ENCODE results near the gene GALNTL6. TPM values are rescaled to one million over a fixed set of nuclear protein-coding genes. Genes with fewer than 3 reads are reported as not detected.

The GALNTL6 gene
- total RNA-seq, 1 experiment from 2014 or later, result not detected

- H3K27me3 Mint-ChIP-seq (ENCODE audit: insufficient read depth, unreplicated experiment), result peaks cover 83% of the 10 kb centered on the region
- no peak overlapping the region for H3K27ac Mint-ChIP-seq (ENCODE audit: low read depth, unreplicated experiment)
- no peaks in the 10 kb centered on the region for H3K36me3 Mint-ChIP-seq (ENCODE audit: insufficient read depth, unreplicated experiment)
- BruUV-seq (replicated peaks), result no TSS peak
- POLR2A ChIA-PET, result interaction anchor here (0.8 kb wide), 1 partner anchor 14 kb away, joined by 7 read pairs; no protein-coding TSS in a partner anchor
- no peaks in the 10 kb centered on the region for H3K4me1 Mint-ChIP-seq (ENCODE audit: insufficient read depth, unreplicated experiment)
- H3K9me3 Mint-ChIP-seq (ENCODE audit: unreplicated experiment), result no peaks in the 10 kb centered on the region
- H3K4me3 Mint-ChIP-seq (ENCODE audit: unreplicated experiment), result no peak overlapping the region
- intact Hi-C loops (cut with micrococcal nuclease), result no loop called here
- CTCF ChIA-PET, result interaction anchor here (0.7 to 1.6 kb wide), 4 partner anchors 40 to 1892 kb away, joined by 3 to 4 read pairs (median 3); no protein-coding TSS in a partner anchor
- no peak for TF ChIP-seq CTCF (IDR thresholded peaks at IDR 0.05; ENCODE audit: unreplicated experiment)
- no peak for DNase-seq (ENCODE audit: unreplicated experiment)
Observed at GRCh38 chr4:172152284-172152683, 339.1 kb downstream of the GALNTL6 start.

- ChIA-PET CTCF (interaction anchor here (1.6 kb wide), 1 partner anchor 1894 kb away, joined by 4 read pairs; no protein-coding TSS in a partner anchor), POLR2A (no interaction called here)
- no peaks in the 10 kb centered on the region for H3K36me3 Mint-ChIP-seq (ENCODE audit: insufficient read depth, unreplicated experiment)
- TF ChIP-seq CTCF (IDR thresholded peaks at IDR 0.05; ENCODE audit: unreplicated experiment), result no peak
- H3K27ac Mint-ChIP-seq (ENCODE audit: low read depth, unreplicated experiment), result no peak overlapping the region
- no peak overlapping the region for H3K4me3 Mint-ChIP-seq (ENCODE audit: unreplicated experiment)
- intact Hi-C loops (cut with micrococcal nuclease), result no loop called here
- DNase-seq (ENCODE audit: unreplicated experiment), result no peak
- H3K27me3 Mint-ChIP-seq (ENCODE audit: insufficient read depth, unreplicated experiment), result peaks cover 76% of the 10 kb centered on the region
- no peaks in the 10 kb centered on the region for H3K4me1 Mint-ChIP-seq (ENCODE audit: insufficient read depth, unreplicated experiment)
- BruUV-seq (replicated peaks), result no TSS peak
- no peaks in the 10 kb centered on the region for H3K9me3 Mint-ChIP-seq (ENCODE audit: unreplicated experiment)
Observed at GRCh38 chr4:172153719-172154118, 340.5 kb downstream of the GALNTL6 start.

GRCh38 chr4:172155838-172156345 lies 342.7 kb downstream of the GALNTL6 start:
- no TSS peak for BruUV-seq (replicated peaks)
- POLR2A ChIA-PET, result no interaction called here
- no peak overlapping the region for H3K27ac Mint-ChIP-seq (ENCODE audit: low read depth, unreplicated experiment)

GRCh38 chr4:172157946-172158345 lies 344.7 kb downstream of the GALNTL6 start:
- CTCF ChIA-PET, result interaction anchor here (0.7 to 1.3 kb wide), 2 partner anchors 14 to 48 kb away, joined by 3 read pairs; no protein-coding TSS in a partner anchor
- TF ChIP-seq CTCF (IDR thresholded peaks at IDR 0.05; ENCODE audit: unreplicated experiment), result no peak
- Mint-ChIP-seq H3K27me3 (ENCODE audit: insufficient read depth, unreplicated experiment) (peaks cover 76% of the 10 kb centered on the region), H3K4me3 (ENCODE audit: unreplicated experiment) (no peak overlapping the region), H3K36me3 (ENCODE audit: insufficient read depth, unreplicated experiment) (no peaks in the 10 kb centered on the region), H3K4me1 (ENCODE audit: insufficient read depth, unreplicated experiment) (no peaks in the 10 kb centered on the region), H3K9me3 (ENCODE audit: unreplicated experiment) (no peaks in the 10 kb centered on the region), H3K27ac (ENCODE audit: low read depth, unreplicated experiment) (no peak overlapping the region)
- no TSS peak for BruUV-seq (replicated peaks)
- DNase-seq (ENCODE audit: unreplicated experiment), result no peak
- intact Hi-C loops (cut with micrococcal nuclease), result no loop called here
- POLR2A ChIA-PET, result no interaction called here

More at GRCh38 chr4:172155838-172156345, 342.7 kb downstream of the GALNTL6 start:
- no peak for DNase-seq (ENCODE audit: unreplicated experiment)
- H3K27me3 Mint-ChIP-seq (ENCODE audit: insufficient read depth, unreplicated experiment), result peaks cover 76% of the 10 kb centered on the region
- intact Hi-C loops (cut with micrococcal nuclease), result no loop called here
- no peaks in the 10 kb centered on the region for H3K36me3 Mint-ChIP-seq (ENCODE audit: insufficient read depth, unreplicated experiment)
- TF ChIP-seq CTCF (IDR thresholded peaks at IDR 0.05; ENCODE audit: unreplicated experiment), result no peak
- H3K4me1 Mint-ChIP-seq (ENCODE audit: insufficient read depth, unreplicated experiment), result no peaks in the 10 kb centered on the region
- H3K9me3 Mint-ChIP-seq (ENCODE audit: unreplicated experiment), result no peaks in the 10 kb centered on the region
- no peak overlapping the region for H3K4me3 Mint-ChIP-seq (ENCODE audit: unreplicated experiment)
- CTCF ChIA-PET, result no interaction called here
